Right hindlimb (tissue), 1 donor: ENCODE results near the gene POP4.
"Not testable (repeated sequence)": the region's sequence is repeated elsewhere in the genome, so short reads cannot be mapped to it uniquely, and the experiment has no call there.

Experiments used
- DNase-seq: peaks from one replicate; pipeline ENCODE4 v3.0.0-alpha.2; 2018

The POP4 gene

GRCh38 chr19:29605653-29606419 lies at the start of gene POP4:
Gene POP4, plus strand, starts transcription at chr19:29606283. Its CDS starts 36 bp downstream, at chr19:29606319.
- DNase-seq: peak; percentile 98

GRCh38 chr19:29559110-29559509 lies 47.0 kb upstream of the POP4 start:
- DNase-seq: not testable (repeated sequence)

GRCh38 chr19:29559743-29560142 lies 46.3 kb upstream of the POP4 start:
- no peak for DNase-seq

- no peak for DNase-seq
Measured at GRCh38 chr19:29560313-29561075, 45.6 kb upstream of the POP4 start.

- no peak for DNase-seq
Measured at GRCh38 chr19:29561601-29562000, 44.5 kb upstream of the POP4 start.

- no peak for DNase-seq
Measured at GRCh38 chr19:29562299-29563297, 43.5 kb upstream of the POP4 start.

GRCh38 chr19:29563486-29564101 lies 42.5 kb upstream of the POP4 start:
- no peak for DNase-seq

GRCh38 chr19:29564574-29565005 lies 41.5 kb upstream of the POP4 start:
- DNase-seq: no peak

GRCh38 chr19:29565171-29565570 lies 40.9 kb upstream of the POP4 start:
- no peak for DNase-seq

- DNase-seq: no peak
Measured at GRCh38 chr19:29566496-29567054, 39.5 kb upstream of the POP4 start.

GRCh38 chr19:29567366-29567915 lies 38.6 kb upstream of the POP4 start:
- DNase-seq: no peak

GRCh38 chr19:29568036-29569025 lies 37.8 kb upstream of the POP4 start:
- DNase-seq: no peak

- no peak for DNase-seq
Measured at GRCh38 chr19:29569038-29569911, 36.8 kb upstream of the POP4 start.

- no peak for DNase-seq
Measured at GRCh38 chr19:29571181-29571580, 34.9 kb upstream of the POP4 start.

GRCh38 chr19:29573486-29573885 lies 32.6 kb upstream of the POP4 start:
- no peak for DNase-seq

- DNase-seq: no peak
Measured at GRCh38 chr19:29574510-29574909, 31.6 kb upstream of the POP4 start.

- no peak for DNase-seq
Measured at GRCh38 chr19:29576046-29576606, 30.0 kb upstream of the POP4 start.

- DNase-seq: no peak
Measured at GRCh38 chr19:29576761-29577648, 29.1 kb upstream of the POP4 start.
